ENCODE results near the gene AFAP1L1.

- no peak for TF ChIP-seq CTCF (IDR thresholded peaks at IDR 0.05)
- TF ChIP-seq POLR2A (IDR thresholded peaks at IDR 0.05) = no peak
- TF ChIP-seq EP300 (IDR thresholded peaks at IDR 0.05) = no peak
These were observed 13.5 kb downstream of the AFAP1L1 start for GRCh38 chr5:149285153-149285552.
